Activated T-cell treated with anti-CD3 and anti-CD28 coated beads, Interleukin-2, amount 50 U/mL, for 72 hours (primary cell): ENCODE measurements around the gene SERPINI2. TPM values are rescaled to one million over a fixed set of nuclear protein-coding genes. Genes with fewer than 3 reads are reported as not detected.

ENCODE experiments used
- ATAC-seq, 2 donors: fragments of 150-1000 bp; cut with Tn5 transposase; replicated peaks in 1 of 2; 2 replicates each; pipeline ENCODE4 v1.10.0; 2021; ENCODE audit warnings: moderate library complexity in 2 of 2, mild to moderate bottlenecking in 1 of 2
- DNase-seq, 2 donors: peaks; one replicate each; pipeline ENCODE4 v3.0.0; 2021 to 2022; ENCODE audit warnings: mixed read lengths in 1 of 2
- H3K27ac Mint-ChIP-seq: one replicate; pipeline ENCODE4 v1.8.0; 2022; ENCODE audit warnings: mild to moderate bottlenecking, moderate library complexity, mixed read lengths
- H3K27me3 Mint-ChIP-seq: one replicate; pipeline ENCODE4 v1.8.0; 2022; ENCODE audit warnings: low read depth, mixed read lengths
- H3K36me3 Mint-ChIP-seq, 2 donors: one replicate each; pipeline ENCODE4 v1.8.0; 2022; ENCODE audit warnings: mixed read lengths in 2 of 2, mild to moderate bottlenecking in 1 of 2; ENCODE audit not compliant: insufficient read depth in 2 of 2
- H3K4me1 Mint-ChIP-seq: one replicate; pipeline ENCODE4 v1.8.0; 2022; ENCODE audit warnings: low read depth, mixed read lengths
- H3K4me3 Mint-ChIP-seq, 2 donors: one replicate each; pipeline ENCODE4 v1.8.0; 2022; ENCODE audit warnings: mild to moderate bottlenecking in 2 of 2, mixed read lengths in 2 of 2, moderate library complexity in 2 of 2
- H3K9me3 Mint-ChIP-seq, 2 donors: one replicate each; pipeline ENCODE4 v1.8.0; 2022; ENCODE audit warnings: mixed read lengths in 2 of 2
- total RNA-seq, 2 donors: library from RNA; stranded (reverse); gene quantifications; one replicate each; pipeline ENCODE4 v1.2.3, GENCODE V29; 2022

The SERPINI2 gene
- not detected for total RNA-seq

DNA sequence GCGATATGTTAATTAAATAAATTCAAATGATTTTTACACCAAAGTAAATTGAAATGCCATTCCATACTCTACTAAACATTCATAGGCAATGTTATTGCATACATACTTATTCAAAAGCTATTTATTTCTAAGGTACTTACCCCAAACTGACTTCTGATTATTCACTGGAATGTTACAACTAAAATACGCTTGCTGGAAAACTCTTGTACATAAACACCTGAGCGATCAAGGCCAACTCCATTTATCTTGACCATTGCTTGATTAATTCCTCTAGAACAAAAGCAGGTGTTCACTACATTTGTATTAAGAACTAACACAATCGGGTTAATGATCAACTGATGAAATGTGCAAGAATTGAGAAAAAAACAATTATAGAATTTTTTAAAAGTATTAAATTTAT is at the start of gene SERPINI2:
Gene SERPINI2 (minus strand): TSS at position 180 of the 400 bp plus-strand sequence. CDS start 2,208 bp downstream, outside the sequence.
- Mint-ChIP-seq H3K4me3 (no peak within 1 kb of the TSS), H3K27ac (no peak within 1 kb of the TSS), H3K9me3 (no peaks in the 10 kb centered on the region), H3K27me3 (no peaks in the 10 kb centered on the region), H3K4me1 (no peaks in the 10 kb centered on the region), H3K36me3 (no peaks in the 10 kb centered on the region)
- DNase-seq: no peak
- no peak for ATAC-seq

DNA sequence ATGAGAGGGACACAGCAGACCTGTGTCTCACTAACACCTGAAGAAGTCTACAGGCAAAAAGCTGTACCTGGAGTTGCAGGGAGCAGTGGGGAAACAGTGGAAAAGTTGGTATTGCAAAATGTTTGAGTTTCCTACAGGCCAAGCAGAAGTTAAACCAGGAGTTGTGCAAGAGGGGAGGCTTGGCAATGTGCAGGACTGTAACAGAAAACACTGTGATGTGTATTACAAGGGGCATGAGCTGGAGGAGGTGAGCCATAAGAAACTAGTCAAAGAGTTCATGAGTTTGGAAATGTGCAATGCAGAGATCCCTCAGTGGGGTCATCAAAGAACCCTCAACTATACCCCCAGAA is 47.1 kb upstream of the SERPINI2 start:
- Mint-ChIP-seq H3K9me3 (peaks cover 0 to 7% of the 10 kb centered on the region in 2 donors), H3K27ac (no peak overlapping the region), H3K36me3 (no peaks in the 10 kb centered on the region), H3K4me1 (no peaks in the 10 kb centered on the region), H3K4me3 (no peak overlapping the region), H3K27me3 (peaks cover 6% of the 10 kb centered on the region)
- ATAC-seq: no peak
- DNase-seq: no peak

DNA sequence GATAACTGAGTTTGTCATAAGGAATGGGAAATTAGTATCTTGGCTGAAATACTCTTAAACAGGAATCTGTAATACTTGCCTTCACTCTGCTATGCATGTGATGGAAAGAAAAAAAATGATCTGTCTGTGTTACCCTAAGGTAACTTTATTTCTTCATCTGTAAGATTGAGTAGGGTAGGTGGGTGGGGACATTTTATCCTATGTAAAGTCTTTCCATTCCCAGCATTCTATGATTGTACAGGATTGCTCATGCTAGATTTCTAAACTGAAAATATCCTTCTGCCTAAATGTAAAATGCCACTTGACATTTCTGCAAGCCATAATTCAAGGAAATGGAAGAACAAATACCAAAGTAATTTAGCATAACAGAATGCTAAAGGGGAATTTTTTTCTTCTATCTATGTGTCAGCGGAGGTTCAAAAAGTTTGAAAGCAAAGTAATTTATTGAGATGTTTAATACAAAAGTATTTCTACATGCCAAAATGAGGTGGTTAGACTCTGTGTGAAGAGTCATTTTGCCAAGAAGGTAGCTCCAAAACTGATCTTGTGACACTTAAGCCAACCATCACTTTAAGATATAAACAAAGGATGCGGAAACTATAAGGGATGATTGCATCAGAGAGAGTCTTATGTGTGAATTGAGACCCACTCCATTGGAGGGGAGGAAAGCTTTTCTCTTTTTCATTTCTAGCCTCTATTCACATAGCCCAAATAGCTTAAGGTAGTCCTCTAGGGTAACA is 46.6 kb upstream of the SERPINI2 start:
- peaks cover 0 to 2% of the 10 kb centered on the region in 2 donors for H3K36me3 Mint-ChIP-seq
- H3K27ac Mint-ChIP-seq: no peak overlapping the region
- no peak overlapping the region for H3K4me3 Mint-ChIP-seq
- peaks cover 6% of the 10 kb centered on the region for H3K27me3 Mint-ChIP-seq
- no peak for DNase-seq
- peaks cover 0 to 7% of the 10 kb centered on the region in 2 donors for H3K9me3 Mint-ChIP-seq
- ATAC-seq: no peak
- no peaks in the 10 kb centered on the region for H3K4me1 Mint-ChIP-seq

GRCh38 chr3:167507954-167508353 is 34.1 kb upstream of the SERPINI2 start:
- Mint-ChIP-seq H3K4me1 (no peaks in the 10 kb centered on the region), H3K36me3 (no peaks in the 10 kb centered on the region), H3K27me3 (no peaks in the 10 kb centered on the region), H3K27ac (no peak overlapping the region), H3K4me3 (no peak overlapping the region), H3K9me3 (peaks cover 0 to 4% of the 10 kb centered on the region in 2 donors)
- ATAC-seq (no peak), DNase-seq (no peak)

- no peak overlapping the region for H3K4me3 Mint-ChIP-seq
- H3K9me3 Mint-ChIP-seq: no peaks in the 10 kb centered on the region
- H3K36me3 Mint-ChIP-seq: no peaks in the 10 kb centered on the region
- no peaks in the 10 kb centered on the region for H3K27me3 Mint-ChIP-seq
- H3K27ac Mint-ChIP-seq: no peak overlapping the region
- DNase-seq (no peak), ATAC-seq (no peak)
- no peaks in the 10 kb centered on the region for H3K4me1 Mint-ChIP-seq
Observed at GRCh38 chr3:167502401-167502800, 28.6 kb upstream of the SERPINI2 start.

GRCh38 chr3:167501941-167502340 is 28.1 kb upstream of the SERPINI2 start:
- DNase-seq: no peak
- ATAC-seq: no peak
- no peak overlapping the region for H3K27ac Mint-ChIP-seq
- H3K4me3 Mint-ChIP-seq: no peak overlapping the region
- H3K4me1 Mint-ChIP-seq: no peaks in the 10 kb centered on the region
- H3K36me3 Mint-ChIP-seq: no peaks in the 10 kb centered on the region
- no peaks in the 10 kb centered on the region for H3K27me3 Mint-ChIP-seq
- no peaks in the 10 kb centered on the region for H3K9me3 Mint-ChIP-seq

DNA sequence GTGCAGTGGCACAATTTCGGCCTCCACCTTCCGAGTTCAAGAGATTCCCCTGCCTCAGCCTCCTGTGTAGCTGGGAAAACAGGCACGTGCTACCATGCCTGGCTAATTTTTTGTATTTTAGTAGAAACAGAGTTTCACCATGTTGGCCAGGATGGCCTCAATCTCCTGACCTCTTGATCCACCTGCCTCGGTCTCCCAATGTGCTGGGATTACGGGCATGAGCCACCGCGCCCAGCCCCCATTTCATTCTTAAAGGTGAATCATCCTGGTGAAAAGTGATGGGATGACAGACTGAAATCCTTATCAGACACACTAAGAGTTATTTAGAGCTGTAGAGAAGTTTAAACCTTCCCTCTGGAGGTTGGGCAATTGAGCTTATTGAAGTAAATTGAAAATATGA is 24.1 kb upstream of the SERPINI2 start:
- DNase-seq (no peak), ATAC-seq (no peak)
- Mint-ChIP-seq H3K4me1 (no peaks in the 10 kb centered on the region), H3K27me3 (no peaks in the 10 kb centered on the region), H3K27ac (no peak overlapping the region), H3K4me3 (no peak overlapping the region), H3K36me3 (no peaks in the 10 kb centered on the region), H3K9me3 (no peaks in the 10 kb centered on the region)

DNA sequence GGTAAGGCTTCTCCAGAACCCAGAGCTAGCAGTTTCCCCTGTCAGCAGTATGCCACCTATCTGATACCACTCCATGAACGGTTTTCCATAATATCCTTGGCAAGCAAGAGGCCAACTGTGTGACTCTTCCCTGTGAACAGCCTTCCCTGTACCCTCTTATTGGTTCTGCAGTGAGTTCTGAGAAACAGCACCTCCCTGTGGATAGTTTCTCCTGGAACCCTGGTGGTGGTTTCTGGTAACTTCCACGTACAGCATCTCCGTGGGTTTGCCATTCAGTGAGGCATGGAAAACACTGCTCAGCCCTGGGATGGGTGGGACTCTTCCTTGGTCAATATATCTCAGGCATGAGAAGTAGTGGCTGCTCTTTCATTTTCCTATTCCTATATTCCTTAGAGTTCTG is 19.4 kb upstream of the SERPINI2 start:
- DNase-seq: no peak

DNA sequence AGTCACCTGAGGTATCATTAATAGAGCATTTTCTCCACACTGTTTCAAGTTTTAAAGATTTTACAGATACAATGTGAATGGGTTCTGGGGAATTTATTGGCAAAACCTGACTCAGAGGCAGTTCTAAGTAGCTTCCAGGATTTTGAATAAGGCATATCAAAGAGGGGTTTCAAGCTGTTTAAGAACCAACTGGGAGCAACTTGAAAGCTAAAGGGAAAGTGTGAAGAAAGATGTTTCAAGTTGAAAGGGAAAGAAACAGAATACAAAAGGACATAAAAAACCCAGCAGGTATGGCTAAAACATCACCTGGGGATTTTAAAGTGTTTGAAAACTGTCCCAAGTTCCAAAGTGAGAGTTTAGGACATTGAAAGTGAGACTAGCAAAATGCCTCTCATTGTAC is 17.8 kb upstream of the SERPINI2 start:
- ATAC-seq: no peak
- peaks cover 0 to 2% of the 10 kb centered on the region in 2 donors for H3K9me3 Mint-ChIP-seq
- DNase-seq: no peak
- no peaks in the 10 kb centered on the region for H3K36me3 Mint-ChIP-seq
- H3K4me1 Mint-ChIP-seq: no peaks in the 10 kb centered on the region
- peaks cover 10% of the 10 kb centered on the region for H3K27me3 Mint-ChIP-seq
- H3K4me3 Mint-ChIP-seq: no peak overlapping the region
- H3K27ac Mint-ChIP-seq: no peak overlapping the region

More for the DNA sequence above, 19.4 kb upstream of the SERPINI2 start:
- H3K27me3 Mint-ChIP-seq: peaks cover 10% of the 10 kb centered on the region
- no peaks in the 10 kb centered on the region for H3K9me3 Mint-ChIP-seq
- no peak overlapping the region for H3K27ac Mint-ChIP-seq
- no peak for ATAC-seq
- no peaks in the 10 kb centered on the region for H3K36me3 Mint-ChIP-seq
- H3K4me3 Mint-ChIP-seq: no peak overlapping the region
- H3K4me1 Mint-ChIP-seq: no peaks in the 10 kb centered on the region

DNA sequence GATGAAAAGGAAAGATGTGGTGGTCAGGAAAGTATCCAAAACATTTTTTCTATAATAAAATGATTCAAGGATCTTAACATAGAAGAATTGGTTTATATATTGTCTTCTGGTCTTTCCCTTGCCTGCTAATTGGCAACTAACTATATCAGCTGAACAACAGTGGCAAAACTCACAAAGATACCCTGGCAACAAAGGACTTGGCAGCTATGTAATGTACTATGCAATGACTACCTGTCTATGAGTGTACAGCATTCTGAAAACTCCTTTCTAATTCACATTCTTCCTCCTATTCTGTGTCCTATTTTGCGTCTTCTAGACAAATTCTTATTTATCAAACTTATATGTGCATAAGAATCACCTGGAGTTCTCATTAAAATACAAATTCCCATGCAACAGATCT is 15.7 kb upstream of the SERPINI2 start:
- H3K27me3 Mint-ChIP-seq: peaks cover 10% of the 10 kb centered on the region
- H3K27ac Mint-ChIP-seq: no peak overlapping the region
- no peaks in the 10 kb centered on the region for H3K36me3 Mint-ChIP-seq
- no peak overlapping the region for H3K4me3 Mint-ChIP-seq
- no peaks in the 10 kb centered on the region for H3K4me1 Mint-ChIP-seq
- H3K9me3 Mint-ChIP-seq: peaks cover 0 to 3% of the 10 kb centered on the region in 2 donors
- ATAC-seq (no peak), DNase-seq (no peak)

- DNase-seq (no peak), ATAC-seq (no peak)
- Mint-ChIP-seq H3K4me1 (no peaks in the 10 kb centered on the region), H3K36me3 (no peaks in the 10 kb centered on the region), H3K27me3 (peaks cover 10% of the 10 kb centered on the region), H3K9me3 (peaks cover 0 to 3% of the 10 kb centered on the region in 2 donors), H3K27ac (no peak overlapping the region), H3K4me3 (no peak overlapping the region)
Observed at GRCh38 chr3:167487556-167487955, 13.7 kb upstream of the SERPINI2 start.

DNA sequence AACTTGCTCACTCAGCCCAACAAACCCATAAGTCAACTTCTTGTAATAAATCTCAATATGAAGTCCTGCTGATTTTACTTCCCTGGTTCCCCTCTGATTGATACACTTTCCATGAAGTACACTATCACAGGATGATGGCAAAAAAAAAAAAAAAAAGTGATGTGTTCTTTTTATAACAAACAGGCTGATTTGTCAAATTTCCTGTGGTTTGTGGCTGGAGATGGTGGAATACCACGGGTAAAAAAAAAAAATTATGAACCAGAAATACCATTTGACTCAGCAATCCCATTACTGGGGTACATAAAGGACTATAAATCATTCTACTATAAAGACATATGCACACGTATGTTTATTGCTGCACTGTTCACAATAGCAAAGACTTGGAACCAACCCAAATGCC is 10.7 kb upstream of the SERPINI2 start:
- Mint-ChIP-seq H3K27me3 (no peaks in the 10 kb centered on the region), H3K4me3 (no peak overlapping the region), H3K9me3 (peaks cover 0 to 4% of the 10 kb centered on the region in 2 donors), H3K36me3 (no peaks in the 10 kb centered on the region), H3K4me1 (no peaks in the 10 kb centered on the region), H3K27ac (no peak overlapping the region)
- DNase-seq: no peak
- ATAC-seq: no peak

DNA sequence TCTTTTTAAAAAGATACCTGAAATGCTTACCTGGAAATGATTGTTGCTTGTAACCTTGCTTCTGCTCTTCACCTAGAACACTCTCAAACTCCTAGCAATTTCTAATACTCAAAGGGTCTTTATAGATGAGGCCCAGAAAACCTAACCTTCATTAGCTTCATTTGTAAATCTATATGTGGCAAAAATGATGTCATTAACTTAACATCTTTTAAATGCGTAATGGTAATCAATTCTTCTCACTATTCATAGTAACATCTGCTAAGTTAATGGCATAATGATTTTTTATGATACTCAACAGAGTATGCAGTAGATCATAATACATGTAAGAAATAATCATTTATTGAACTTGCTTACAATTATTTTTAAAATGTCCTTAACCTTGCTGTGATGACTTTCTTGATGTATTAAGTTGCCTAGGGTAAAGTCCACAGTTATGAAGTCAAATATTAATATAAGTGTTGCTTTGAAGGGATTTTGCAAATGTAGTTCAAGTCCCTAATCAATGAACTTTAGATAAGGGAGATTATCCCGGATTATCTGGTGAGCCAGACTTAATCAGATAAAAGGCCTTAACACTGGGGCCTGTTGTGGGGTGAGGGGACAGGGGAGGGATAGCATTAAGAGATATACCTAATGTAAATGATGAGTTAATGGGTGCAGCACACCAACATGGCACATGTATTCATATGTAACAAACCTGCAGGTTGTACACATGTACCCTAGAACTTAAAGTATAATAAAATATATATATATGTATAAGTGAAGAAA is 10.1 kb upstream of the SERPINI2 start:
- Mint-ChIP-seq H3K27me3 (no peaks in the 10 kb centered on the region), H3K27ac (no peak overlapping the region)

More for the DNA sequence above, 10.1 kb upstream of the SERPINI2 start:
- Mint-ChIP-seq H3K4me1 (no peaks in the 10 kb centered on the region), H3K36me3 (no peaks in the 10 kb centered on the region), H3K9me3 (peaks cover 0 to 4% of the 10 kb centered on the region in 2 donors), H3K4me3 (no peak overlapping the region)
- DNase-seq (no peak), ATAC-seq (no peak)
